ENCODE data around the gene SHISA8.
A peak's percentile ranks its signal among the peaks of the same experiment; 100 is the strongest.

Gene SHISA8

GRCh38 chr22:41946629-41947423 lies 32.0 kb upstream of the SHISA8 start, which contains the start of gene CENPM:
Gene CENPM, minus strand, starts transcription at chr22:41947152. Its CDS starts 76 bp downstream, at chr22:41947076.
- H3K9me3 ChIP-seq (ENCODE audit: control insufficient read depth in 1 of 2, low read length in 2 of 2), result no peaks in the 10 kb centered on the region
- no peak within 1 kb of the TSS for H3K27ac ChIP-seq (ENCODE audit: low read length)
- H3K27me3 ChIP-seq (ENCODE audit: low read depth, low read length), result no peaks in the 10 kb centered on the region
- peaks cover 4 to 9% of the 10 kb centered on the region in 2 donors for H3K4me1 ChIP-seq (ENCODE audit: control insufficient read depth in 1 of 2, insufficient read depth in 2 of 2, low read length in 2 of 2)
- no peaks in the 10 kb centered on the region for H3K36me3 ChIP-seq (ENCODE audit: control insufficient read depth in 1 of 2, insufficient read depth in 2 of 2, low read length in 2 of 2)
- H3K4me3 ChIP-seq (ENCODE audit: low read depth in 1 of 2, low read length in 2 of 2), result peak within 1 kb of the TSS; percentile 74 to 96

GRCh38 chr22:41943661-41944209 lies 28.9 kb upstream of the SHISA8 start:
- Histone ChIP-seq H3K4me3 (ENCODE audit: low read depth in 1 of 2, low read length in 2 of 2) (no peak overlapping the region), H3K36me3 (ENCODE audit: control insufficient read depth in 1 of 2, insufficient read depth in 2 of 2, low read length in 2 of 2) (no peaks in the 10 kb centered on the region), H3K9me3 (ENCODE audit: control insufficient read depth in 1 of 2, low read length in 2 of 2) (no peaks in the 10 kb centered on the region), H3K27me3 (ENCODE audit: low read depth, low read length) (no peaks in the 10 kb centered on the region), H3K4me1 (ENCODE audit: control insufficient read depth in 1 of 2, insufficient read depth in 2 of 2, low read length in 2 of 2) (peaks cover 9 to 16% of the 10 kb centered on the region in 2 donors), H3K27ac (ENCODE audit: low read length) (no peak overlapping the region)

GRCh38 chr22:41940832-41941765 lies 26.2 kb upstream of the SHISA8 start:
- H3K4me3 ChIP-seq (ENCODE audit: low read depth in 1 of 2, low read length in 2 of 2), result no peak overlapping the region
- H3K4me1 ChIP-seq (ENCODE audit: control insufficient read depth in 1 of 2, insufficient read depth in 2 of 2, low read length in 2 of 2), result peaks cover 9 to 17% of the 10 kb centered on the region in 2 donors
- no peaks in the 10 kb centered on the region for H3K36me3 ChIP-seq (ENCODE audit: control insufficient read depth in 1 of 2, insufficient read depth in 2 of 2, low read length in 2 of 2)
- H3K9me3 ChIP-seq (ENCODE audit: control insufficient read depth in 1 of 2, low read length in 2 of 2), result no peaks in the 10 kb centered on the region
- no peaks in the 10 kb centered on the region for H3K27me3 ChIP-seq (ENCODE audit: low read depth, low read length)
- H3K27ac ChIP-seq (ENCODE audit: low read length), result peak overlapping the region; percentile 87

GRCh38 chr22:41939981-41940831 lies 25.3 kb upstream of the SHISA8 start:
- Histone ChIP-seq H3K4me3 (ENCODE audit: low read depth in 1 of 2, low read length in 2 of 2) (no peak overlapping the region), H3K27ac (ENCODE audit: low read length) (peak overlapping the region; percentile 87)

GRCh38 chr22:41936894-41937169 lies 22.0 kb upstream of the SHISA8 start:
- H3K9me3 ChIP-seq (ENCODE audit: control insufficient read depth in 1 of 2, low read length in 2 of 2), result no peaks in the 10 kb centered on the region
- no peak overlapping the region for H3K4me3 ChIP-seq (ENCODE audit: low read depth in 1 of 2, low read length in 2 of 2)
- H3K4me1 ChIP-seq (ENCODE audit: control insufficient read depth in 1 of 2, insufficient read depth in 2 of 2, low read length in 2 of 2), result peaks cover 6 to 11% of the 10 kb centered on the region in 2 donors
- H3K36me3 ChIP-seq (ENCODE audit: control insufficient read depth in 1 of 2, insufficient read depth in 2 of 2, low read length in 2 of 2), result no peaks in the 10 kb centered on the region
- H3K27ac ChIP-seq (ENCODE audit: low read length), result no peak overlapping the region
- H3K27me3 ChIP-seq (ENCODE audit: low read depth, low read length), result no peaks in the 10 kb centered on the region

More at GRCh38 chr22:41939981-41940831, 25.3 kb upstream of the SHISA8 start:
- no peaks in the 10 kb centered on the region for H3K27me3 ChIP-seq (ENCODE audit: low read depth, low read length)
- H3K9me3 ChIP-seq (ENCODE audit: control insufficient read depth in 1 of 2, low read length in 2 of 2), result no peaks in the 10 kb centered on the region
- H3K4me1 ChIP-seq (ENCODE audit: control insufficient read depth in 1 of 2, insufficient read depth in 2 of 2, low read length in 2 of 2), result peaks cover 6 to 11% of the 10 kb centered on the region in 2 donors
- H3K36me3 ChIP-seq (ENCODE audit: control insufficient read depth in 1 of 2, insufficient read depth in 2 of 2, low read length in 2 of 2), result no peaks in the 10 kb centered on the region

- no peak overlapping the region for H3K27ac ChIP-seq (ENCODE audit: low read length)
- H3K27me3 ChIP-seq (ENCODE audit: low read depth, low read length), result no peaks in the 10 kb centered on the region
- H3K4me1 ChIP-seq (ENCODE audit: control insufficient read depth in 1 of 2, insufficient read depth in 2 of 2, low read length in 2 of 2), result peaks cover 0 to 11% of the 10 kb centered on the region in 2 donors
- H3K4me3 ChIP-seq (ENCODE audit: low read depth in 1 of 2, low read length in 2 of 2), result no peak overlapping the region
- no peaks in the 10 kb centered on the region for H3K9me3 ChIP-seq (ENCODE audit: control insufficient read depth in 1 of 2, low read length in 2 of 2)
- H3K36me3 ChIP-seq (ENCODE audit: control insufficient read depth in 1 of 2, insufficient read depth in 2 of 2, low read length in 2 of 2), result no peaks in the 10 kb centered on the region
These were observed 20.6 kb upstream of the SHISA8 start for GRCh38 chr22:41935509-41935908.

GRCh38 chr22:41935015-41935351 lies 20.1 kb upstream of the SHISA8 start:
- H3K27me3 ChIP-seq (ENCODE audit: low read depth, low read length), result no peaks in the 10 kb centered on the region
- no peaks in the 10 kb centered on the region for H3K36me3 ChIP-seq (ENCODE audit: control insufficient read depth in 1 of 2, insufficient read depth in 2 of 2, low read length in 2 of 2)
- H3K9me3 ChIP-seq (ENCODE audit: control insufficient read depth in 1 of 2, low read length in 2 of 2), result no peaks in the 10 kb centered on the region
- H3K4me1 ChIP-seq (ENCODE audit: control insufficient read depth in 1 of 2, insufficient read depth in 2 of 2, low read length in 2 of 2), result peaks cover 0 to 11% of the 10 kb centered on the region in 2 donors
- no peak overlapping the region for H3K4me3 ChIP-seq (ENCODE audit: low read depth in 1 of 2, low read length in 2 of 2)
- no peak overlapping the region for H3K27ac ChIP-seq (ENCODE audit: low read length)

GRCh38 chr22:41934284-41935014 lies 19.6 kb upstream of the SHISA8 start:
- peaks cover 0 to 11% of the 10 kb centered on the region in 2 donors for H3K4me1 ChIP-seq (ENCODE audit: control insufficient read depth in 1 of 2, insufficient read depth in 2 of 2, low read length in 2 of 2)
- no peak overlapping the region for H3K4me3 ChIP-seq (ENCODE audit: low read depth in 1 of 2, low read length in 2 of 2)
- no peaks in the 10 kb centered on the region for H3K27me3 ChIP-seq (ENCODE audit: low read depth, low read length)
- no peaks in the 10 kb centered on the region for H3K9me3 ChIP-seq (ENCODE audit: control insufficient read depth in 1 of 2, low read length in 2 of 2)
- no peaks in the 10 kb centered on the region for H3K36me3 ChIP-seq (ENCODE audit: control insufficient read depth in 1 of 2, insufficient read depth in 2 of 2, low read length in 2 of 2)
- H3K27ac ChIP-seq (ENCODE audit: low read length), result no peak overlapping the region

- no peak overlapping the region for H3K4me3 ChIP-seq (ENCODE audit: low read depth in 1 of 2, low read length in 2 of 2)
- H3K4me1 ChIP-seq (ENCODE audit: control insufficient read depth in 1 of 2, insufficient read depth in 2 of 2, low read length in 2 of 2), result peaks cover 0 to 3% of the 10 kb centered on the region in 2 donors
- H3K27me3 ChIP-seq (ENCODE audit: low read depth, low read length), result no peaks in the 10 kb centered on the region
- no peaks in the 10 kb centered on the region for H3K9me3 ChIP-seq (ENCODE audit: control insufficient read depth in 1 of 2, low read length in 2 of 2)
- H3K27ac ChIP-seq (ENCODE audit: low read length), result no peak overlapping the region
- no peaks in the 10 kb centered on the region for H3K36me3 ChIP-seq (ENCODE audit: control insufficient read depth in 1 of 2, insufficient read depth in 2 of 2, low read length in 2 of 2)
These were observed 18.7 kb upstream of the SHISA8 start for GRCh38 chr22:41933411-41934177.

- H3K27me3 ChIP-seq (ENCODE audit: low read depth, low read length), result no peaks in the 10 kb centered on the region
- H3K27ac ChIP-seq (ENCODE audit: low read length), result no peak overlapping the region
- H3K4me1 ChIP-seq (ENCODE audit: control insufficient read depth in 1 of 2, insufficient read depth in 2 of 2, low read length in 2 of 2), result no peaks in the 10 kb centered on the region
- no peak overlapping the region for H3K4me3 ChIP-seq (ENCODE audit: low read depth in 1 of 2, low read length in 2 of 2)
- no peaks in the 10 kb centered on the region for H3K36me3 ChIP-seq (ENCODE audit: control insufficient read depth in 1 of 2, insufficient read depth in 2 of 2, low read length in 2 of 2)
- no peaks in the 10 kb centered on the region for H3K9me3 ChIP-seq (ENCODE audit: control insufficient read depth in 1 of 2, low read length in 2 of 2)
These were observed 17.5 kb upstream of the SHISA8 start for GRCh38 chr22:41932353-41932752.

Measured in muscle layer of duodenum (tissue), 2 donors.